ENCODE data around the gene RNF126. TPM values are rescaled to one million over a fixed set of nuclear protein-coding genes. Genes with fewer than 3 reads are reported as not detected.

Gene RNF126
- total RNA-seq, 4 donors from 2014 or later, result 96.6 to 156 (median 126) TPM

DNA sequence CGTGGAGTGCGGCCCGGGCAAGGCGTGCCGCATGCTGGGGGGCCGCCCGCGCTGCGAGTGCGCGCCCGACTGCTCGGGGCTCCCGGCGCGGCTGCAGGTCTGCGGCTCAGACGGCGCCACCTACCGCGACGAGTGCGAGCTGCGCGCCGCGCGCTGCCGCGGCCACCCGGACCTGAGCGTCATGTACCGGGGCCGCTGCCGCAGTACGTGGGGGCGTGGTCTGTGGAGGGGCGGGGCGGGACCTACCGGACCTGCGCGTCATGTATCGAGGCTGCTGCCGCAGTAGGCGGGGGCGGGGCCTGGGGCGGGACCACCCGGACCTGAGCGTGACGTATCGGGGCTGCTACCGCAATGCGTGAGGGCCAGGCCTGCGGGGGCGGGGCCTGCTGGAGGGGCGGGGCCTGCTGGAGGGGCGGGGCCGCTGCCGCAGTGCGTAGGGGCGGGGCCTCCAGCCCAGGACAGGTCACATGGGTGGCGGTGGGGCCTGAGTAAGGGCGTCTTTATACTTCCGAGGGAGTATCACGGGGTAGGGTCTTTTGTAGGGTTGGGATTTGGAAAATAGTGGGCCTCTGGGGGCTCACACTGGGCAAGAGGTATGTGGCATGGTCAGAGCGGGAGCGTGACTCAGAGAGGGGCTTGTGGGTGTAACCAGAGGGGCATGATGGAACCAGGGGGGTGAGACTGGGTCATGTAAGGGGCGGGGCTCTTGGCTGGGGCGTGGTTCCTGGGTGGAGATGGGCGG, 17.4 kb upstream of the RNF126 start:
- H3K4me3 ChIP-seq (ENCODE audit: low read depth, poor library complexity, severe bottlenecking), result peak overlapping the region; percentile 82
- 1 to 2% methylated on average over 15 to 26 of the region's 70 CpGs for WGBS, 2 donors
- peak; percentile 100 for DNase-seq (ENCODE audit: low spot score in 2 of 2)
- intact Hi-C loops (cut with DNase I; ENCODE audit: low total_unique reads), result no loop called here
- TF ChIP-seq, protein P1, sequence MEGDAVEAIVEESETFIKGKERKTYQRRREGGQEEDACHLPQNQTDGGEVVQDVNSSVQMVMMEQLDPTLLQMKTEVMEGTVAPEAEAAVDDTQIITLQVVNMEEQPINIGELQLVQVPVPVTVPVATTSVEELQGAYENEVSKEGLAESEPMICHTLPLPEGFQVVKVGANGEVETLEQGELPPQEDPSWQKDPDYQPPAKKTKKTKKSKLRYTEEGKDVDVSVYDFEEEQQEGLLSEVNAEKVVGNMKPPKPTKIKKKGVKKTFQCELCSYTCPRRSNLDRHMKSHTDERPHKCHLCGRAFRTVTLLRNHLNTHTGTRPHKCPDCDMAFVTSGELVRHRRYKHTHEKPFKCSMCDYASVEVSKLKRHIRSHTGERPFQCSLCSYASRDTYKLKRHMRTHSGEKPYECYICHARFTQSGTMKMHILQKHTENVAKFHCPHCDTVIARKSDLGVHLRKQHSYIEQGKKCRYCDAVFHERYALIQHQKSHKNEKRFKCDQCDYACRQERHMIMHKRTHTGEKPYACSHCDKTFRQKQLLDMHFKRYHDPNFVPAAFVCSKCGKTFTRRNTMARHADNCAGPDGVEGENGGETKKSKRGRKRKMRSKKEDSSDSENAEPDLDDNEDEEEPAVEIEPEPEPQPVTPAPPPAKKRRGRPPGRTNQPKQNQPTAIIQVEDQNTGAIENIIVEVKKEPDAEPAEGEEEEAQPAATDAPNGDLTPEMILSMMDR (IDR thresholded peaks at IDR 0.05), result no peak
- no peak for TF ChIP-seq POLR2A (IDR thresholded peaks at IDR 0.05)

DNA sequence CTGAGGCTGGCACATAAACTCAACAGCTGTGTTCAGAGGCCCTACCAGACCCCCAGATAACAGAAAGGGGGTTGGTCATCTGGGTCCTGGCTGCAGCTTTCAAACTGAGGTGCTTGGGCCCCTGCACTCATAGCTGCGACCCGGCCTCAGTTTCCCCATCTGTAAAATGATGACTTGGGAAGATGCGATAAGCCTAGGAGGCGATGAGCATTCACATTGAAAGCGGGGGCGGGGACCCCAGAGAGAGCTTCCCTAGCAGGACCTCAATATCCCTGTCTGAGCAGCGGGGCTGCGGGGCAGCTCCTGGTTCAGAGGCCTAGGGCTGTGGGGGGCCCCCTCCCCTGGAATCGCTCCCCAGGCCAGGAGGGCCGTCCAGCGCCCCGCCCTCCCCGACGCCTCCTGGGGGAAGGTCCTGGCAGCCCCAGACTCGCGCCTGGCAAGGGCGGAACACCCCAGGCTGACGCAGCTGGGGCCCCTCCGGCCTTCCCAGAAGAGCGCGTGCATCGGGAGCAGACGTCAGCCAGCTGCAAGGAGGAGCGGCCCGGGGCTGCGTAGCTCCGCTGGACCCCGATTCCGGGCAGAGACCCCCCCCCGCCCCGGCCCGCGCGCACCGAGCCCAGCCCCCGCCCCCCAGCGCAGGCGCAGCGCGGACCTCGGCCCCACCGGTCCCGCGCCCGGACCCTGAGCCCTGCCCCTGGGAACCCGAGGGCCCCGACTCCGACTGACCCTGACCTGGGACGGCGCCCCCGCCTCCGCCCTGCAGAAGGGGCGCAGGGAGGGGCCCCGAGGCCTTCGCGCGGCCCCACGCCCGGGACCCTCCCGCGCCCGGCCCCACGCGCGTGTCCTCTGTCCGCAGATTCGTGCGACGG, 16.6 kb upstream of the RNF126 start:
- intact Hi-C loops (cut with DNase I; ENCODE audit: low total_unique reads), result no loop called here
- DNase-seq (ENCODE audit: low spot score in 2 of 2), result peak in 1 of 2 donors; percentile 95
- TF ChIP-seq POLR2A (IDR thresholded peaks at IDR 0.05), result no peak
- TF ChIP-seq, protein P1 (IDR thresholded peaks at IDR 0.05), result no peak
- peak overlapping the region; percentile 82 for H3K4me3 ChIP-seq (ENCODE audit: low read depth, poor library complexity, severe bottlenecking)
- 6 to 16% methylated on average over 19 to 34 of the region's 69 CpGs for WGBS, 2 donors

DNA sequence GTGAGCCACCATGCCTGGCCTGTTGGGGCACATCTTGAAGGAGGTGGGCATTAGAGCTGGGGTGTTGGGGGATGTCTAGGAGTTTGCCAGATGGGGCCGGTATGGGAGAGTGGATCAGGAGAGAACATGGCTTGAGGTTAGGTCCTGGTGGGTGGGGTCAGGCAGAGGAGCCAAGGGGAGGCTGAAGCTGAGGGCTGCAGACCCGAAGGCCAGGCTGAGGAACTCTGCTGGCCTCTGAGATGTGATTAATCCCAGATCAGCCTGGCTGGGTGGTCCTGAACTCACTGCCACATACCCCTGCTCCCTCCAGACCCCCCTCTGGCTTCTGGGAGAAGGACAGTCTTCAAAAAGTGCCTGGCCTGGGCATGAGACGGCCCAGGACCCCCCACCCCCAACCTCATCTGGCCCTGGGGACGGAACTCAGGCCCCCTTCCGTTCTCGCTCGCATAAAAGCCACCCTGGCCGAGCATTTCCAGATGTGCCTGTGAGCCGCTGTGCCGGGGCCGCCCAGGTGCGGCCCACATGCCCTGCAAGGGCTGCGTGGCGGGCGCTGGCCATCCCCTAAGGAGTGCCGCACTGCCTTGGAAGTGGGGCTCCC, 15.9 kb upstream of the RNF126 start:
- H3K4me3 ChIP-seq (ENCODE audit: low read depth, poor library complexity, severe bottlenecking), result no peak overlapping the region
- DNase-seq (ENCODE audit: low spot score in 2 of 2), result no peak
- TF ChIP-seq POLR2A (IDR thresholded peaks at IDR 0.05), result no peak
- TF ChIP-seq, protein P1 (IDR thresholded peaks at IDR 0.05), result no peak
- intact Hi-C loops (cut with DNase I; ENCODE audit: low total_unique reads), result no loop called here
- WGBS, 2 donors, result 84 to 90% methylated on average over 9 to 15 of the region's 16 CpGs

DNA sequence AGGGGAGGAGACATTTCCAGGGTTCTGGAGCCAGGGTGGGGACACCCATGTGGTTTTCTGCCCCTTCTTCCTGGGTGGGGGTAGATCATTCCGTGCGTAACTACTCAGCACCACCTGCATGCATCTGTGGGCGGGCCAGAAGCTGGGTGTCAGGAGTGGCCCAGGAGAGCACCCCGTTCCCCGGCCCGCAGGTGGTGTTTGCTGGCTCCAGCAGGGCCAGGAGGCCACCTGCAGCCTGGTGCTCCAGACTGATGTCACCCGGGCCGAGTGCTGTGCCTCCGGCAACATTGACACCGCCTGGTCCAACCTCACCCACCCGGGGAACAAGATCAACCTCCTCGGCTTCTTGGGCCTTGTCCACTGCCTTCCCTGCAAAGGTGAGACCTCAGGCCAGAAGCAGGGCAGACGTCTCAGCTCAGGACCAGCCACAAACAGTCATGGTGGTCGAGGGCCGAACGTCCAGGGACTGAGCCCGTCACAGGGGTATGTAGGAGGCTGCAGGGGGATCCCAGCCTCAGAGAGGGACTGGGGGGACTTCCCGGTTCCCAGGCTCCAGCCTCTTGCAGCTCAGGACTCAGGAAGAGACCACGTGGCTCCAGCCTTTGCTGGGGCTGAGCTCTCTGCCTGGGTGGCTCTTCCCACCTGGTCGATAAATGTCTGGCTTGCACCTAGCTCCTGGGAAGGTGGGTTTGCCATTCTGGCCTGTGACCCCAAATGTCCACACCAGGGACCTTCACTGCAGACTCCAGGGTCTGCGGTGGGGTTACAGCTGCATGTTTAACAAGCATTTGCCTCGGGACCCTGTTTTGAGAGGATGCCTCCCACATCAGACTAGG, 14.8 kb upstream of the RNF126 start:
- 34 to 41% methylated on average over 10 to 18 of the region's 22 CpGs for WGBS, 2 donors
- no peak overlapping the region for H3K4me3 ChIP-seq (ENCODE audit: low read depth, poor library complexity, severe bottlenecking)
- DNase-seq (ENCODE audit: low spot score in 2 of 2), result peak in 1 of 2 donors; percentile 88
- intact Hi-C loops (cut with DNase I; ENCODE audit: low total_unique reads), result no loop called here
- TF ChIP-seq, protein P1 (IDR thresholded peaks at IDR 0.05), result no peak
- no peak for TF ChIP-seq POLR2A (IDR thresholded peaks at IDR 0.05)

DNA sequence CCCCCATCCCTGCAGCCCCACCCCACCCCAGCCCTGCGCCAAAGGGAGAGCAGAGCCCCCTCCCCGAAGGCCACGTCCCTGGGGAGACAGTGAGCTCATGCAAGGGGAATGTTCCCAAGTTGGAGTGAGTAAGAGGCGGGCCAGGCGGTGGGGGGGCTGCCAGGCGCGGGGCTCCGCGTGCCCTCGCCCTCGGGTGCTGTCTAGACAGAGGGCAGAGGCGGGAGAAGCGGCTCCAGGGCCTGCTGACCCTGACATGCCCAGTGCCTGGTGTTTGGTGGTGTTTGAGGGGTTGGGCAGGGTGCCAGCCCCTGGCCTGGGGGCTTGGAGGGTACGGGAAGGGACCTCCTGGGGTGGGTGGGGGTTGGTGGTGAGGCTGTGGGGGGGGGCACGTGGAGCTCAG, 14.2 kb upstream of the RNF126 start:
- no peak for TF ChIP-seq POLR2A (IDR thresholded peaks at IDR 0.05)
- TF ChIP-seq, protein P1 (IDR thresholded peaks at IDR 0.05), result no peak
- 4 to 10% methylated on average over 10 to 14 of the region's 15 CpGs for WGBS, 2 donors
- intact Hi-C loops (cut with DNase I; ENCODE audit: low total_unique reads), result no loop called here
- peak in 1 of 2 donors; percentile 96 for DNase-seq (ENCODE audit: low spot score in 2 of 2)
- peak overlapping the region; percentile 44 for H3K4me3 ChIP-seq (ENCODE audit: low read depth, poor library complexity, severe bottlenecking)
